ENCODE results near the gene UBE3C. TPM values are rescaled to one million over a fixed set of nuclear protein-coding genes. Genes with fewer than 3 reads are reported as not detected.

Gene UBE3C
- total RNA-seq, 1 experiment from 2014 or later, result 84.8 TPM

- H3K36me3 ChIP-seq (ENCODE audit: insufficient read depth, low read length), result peaks cover 57% of the 10 kb centered on the region
Measured at GRCh38 chr7:157165987-157166386, 27.3 kb downstream of the UBE3C start.

GRCh38 chr7:157168571-157168970 is 29.8 kb downstream of the UBE3C start:
- Histone ChIP-seq H3K9me3 (ENCODE audit: low read length) (peaks cover 3% of the 10 kb centered on the region; the same call in 1 of the 2 replicates), H3K4me1 (ENCODE audit: low read length) (no peaks in the 10 kb centered on the region), H3K4me2 (ENCODE audit: low read depth, low read length, poor library complexity, severe bottlenecking) (no peak overlapping the region), H3K27me3 (ENCODE audit: low read length) (no peaks in the 10 kb centered on the region), H4K20me1 (ENCODE audit: insufficient read depth, low read depth, low read length) (peaks cover 7% of the 10 kb centered on the region; the same call in 1 of the 2 replicates), H3K36me3 (ENCODE audit: insufficient read depth, low read length) (peaks cover 61% of the 10 kb centered on the region), H2AFZ (ENCODE audit: low read length) (no peak overlapping the region), H3K9me2 (replicated peaks; ENCODE audit: insufficient read depth, low read length) (no peaks in the 10 kb centered on the region), H3K9ac (ENCODE audit: low read length) (no peak overlapping the region), H3K79me2 (ENCODE audit: low read length) (peaks cover 80% of the 10 kb centered on the region), H3K4me3 (ENCODE audit: low read length) (no peak overlapping the region), H3K27ac (ENCODE audit: low read length) (no peak overlapping the region)
- no peak for DNase-seq

More at GRCh38 chr7:157165987-157166386, 27.3 kb downstream of the UBE3C start:
- no peak for DNase-seq
- Histone ChIP-seq H3K9me2 (replicated peaks; ENCODE audit: insufficient read depth, low read length) (no peaks in the 10 kb centered on the region), H4K20me1 (ENCODE audit: insufficient read depth, low read depth, low read length) (peaks cover 7% of the 10 kb centered on the region; the same call in 1 of the 2 replicates), H3K4me2 (ENCODE audit: low read depth, low read length, poor library complexity, severe bottlenecking) (no peak overlapping the region), H2AFZ (ENCODE audit: low read length) (no peak overlapping the region), H3K27ac (ENCODE audit: low read length) (no peak overlapping the region), H3K9me3 (ENCODE audit: low read length) (peaks cover 3% of the 10 kb centered on the region; the same call in 1 of the 2 replicates), H3K4me1 (ENCODE audit: low read length) (no peaks in the 10 kb centered on the region), H3K4me3 (ENCODE audit: low read length) (no peak overlapping the region), H3K79me2 (ENCODE audit: low read length) (peaks cover 87% of the 10 kb centered on the region), H3K9ac (ENCODE audit: low read length) (no peak overlapping the region), H3K27me3 (ENCODE audit: low read length) (no peaks in the 10 kb centered on the region)

- H3K4me2 ChIP-seq (ENCODE audit: low read depth, low read length, poor library complexity, severe bottlenecking), result no peak overlapping the region
Measured at GRCh38 chr7:157176771-157177170, 38.0 kb downstream of the UBE3C start.

GRCh38 chr7:157177333-157177982 is 38.7 kb downstream of the UBE3C start:
- DNase-seq, result no peak
- Histone ChIP-seq H3K4me2 (ENCODE audit: low read depth, low read length, poor library complexity, severe bottlenecking) (no peak overlapping the region), H3K4me3 (ENCODE audit: low read length) (no peak overlapping the region), H3K27me3 (ENCODE audit: low read length) (no peaks in the 10 kb centered on the region), H3K9ac (ENCODE audit: low read length) (no peak overlapping the region), H4K20me1 (ENCODE audit: insufficient read depth, low read depth, low read length) (no peaks in the 10 kb centered on the region; the same call in 1 of the 2 replicates), H3K27ac (ENCODE audit: low read length) (no peak overlapping the region), H3K36me3 (ENCODE audit: insufficient read depth, low read length) (peaks cover 65% of the 10 kb centered on the region; the same call in 1 of the 2 replicates), H3K9me2 (replicated peaks; ENCODE audit: insufficient read depth, low read length) (no peaks in the 10 kb centered on the region), H2AFZ (ENCODE audit: low read length) (no peak overlapping the region), H3K9me3 (ENCODE audit: low read length) (no peaks in the 10 kb centered on the region), H3K4me1 (ENCODE audit: low read length) (peaks cover 4% of the 10 kb centered on the region; the same call in 1 of the 2 replicates), H3K79me2 (ENCODE audit: low read length) (peaks cover 50% of the 10 kb centered on the region)

More at GRCh38 chr7:157176771-157177170, 38.0 kb downstream of the UBE3C start:
- Histone ChIP-seq H4K20me1 (ENCODE audit: insufficient read depth, low read depth, low read length) (no peaks in the 10 kb centered on the region; the same call in 1 of the 2 replicates), H3K4me3 (ENCODE audit: low read length) (no peak overlapping the region), H2AFZ (ENCODE audit: low read length) (no peak overlapping the region), H3K4me1 (ENCODE audit: low read length) (peaks cover 4% of the 10 kb centered on the region; the same call in 1 of the 2 replicates), H3K36me3 (ENCODE audit: insufficient read depth, low read length) (peaks cover 63% of the 10 kb centered on the region; the same call in 1 of the 2 replicates), H3K79me2 (ENCODE audit: low read length) (peaks cover 50% of the 10 kb centered on the region), H3K27me3 (ENCODE audit: low read length) (no peaks in the 10 kb centered on the region), H3K9me2 (replicated peaks; ENCODE audit: insufficient read depth, low read length) (no peaks in the 10 kb centered on the region), H3K9me3 (ENCODE audit: low read length) (no peaks in the 10 kb centered on the region), H3K27ac (ENCODE audit: low read length) (no peak overlapping the region), H3K9ac (ENCODE audit: low read length) (no peak overlapping the region)
- DNase-seq, result no peak

GRCh38 chr7:157177983-157178381 is 39.3 kb downstream of the UBE3C start:
- Histone ChIP-seq H3K27me3 (ENCODE audit: low read length) (no peaks in the 10 kb centered on the region), H3K36me3 (ENCODE audit: insufficient read depth, low read length) (peaks cover 62% of the 10 kb centered on the region; the same call in 1 of the 2 replicates), H4K20me1 (ENCODE audit: insufficient read depth, low read depth, low read length) (no peaks in the 10 kb centered on the region; the same call in 1 of the 2 replicates), H3K9me3 (ENCODE audit: low read length) (no peaks in the 10 kb centered on the region), H3K9ac (ENCODE audit: low read length) (no peak overlapping the region), H3K4me2 (ENCODE audit: low read depth, low read length, poor library complexity, severe bottlenecking) (no peak overlapping the region), H3K9me2 (replicated peaks; ENCODE audit: insufficient read depth, low read length) (no peaks in the 10 kb centered on the region), H3K4me1 (ENCODE audit: low read length) (peaks cover 4% of the 10 kb centered on the region; the same call in 1 of the 2 replicates), H2AFZ (ENCODE audit: low read length) (no peak overlapping the region), H3K79me2 (ENCODE audit: low read length) (peaks cover 45% of the 10 kb centered on the region), H3K4me3 (ENCODE audit: low read length) (no peak overlapping the region), H3K27ac (ENCODE audit: low read length) (no peak overlapping the region)
- no peak for DNase-seq

- Histone ChIP-seq H3K27me3 (ENCODE audit: low read length) (no peaks in the 10 kb centered on the region), H3K4me3 (ENCODE audit: low read length) (no peak overlapping the region), H3K4me1 (ENCODE audit: low read length) (no peaks in the 10 kb centered on the region), H3K9ac (ENCODE audit: low read length) (no peak overlapping the region), H3K79me2 (ENCODE audit: low read length) (peaks cover 27% of the 10 kb centered on the region), H2AFZ (ENCODE audit: low read length) (no peak overlapping the region), H4K20me1 (ENCODE audit: insufficient read depth, low read depth, low read length) (no peaks in the 10 kb centered on the region), H3K9me3 (ENCODE audit: low read length) (no peaks in the 10 kb centered on the region), H3K9me2 (replicated peaks; ENCODE audit: insufficient read depth, low read length) (no peaks in the 10 kb centered on the region), H3K4me2 (ENCODE audit: low read depth, low read length, poor library complexity, severe bottlenecking) (no peak overlapping the region), H3K36me3 (ENCODE audit: insufficient read depth, low read length) (peaks cover 61% of the 10 kb centered on the region; the same call in 1 of the 2 replicates), H3K27ac (ENCODE audit: low read length) (no peak overlapping the region)
- DNase-seq, result no peak
Measured at GRCh38 chr7:157183832-157184231, 45.1 kb downstream of the UBE3C start.

- Histone ChIP-seq H3K4me3 (ENCODE audit: low read length) (no peak overlapping the region), H3K27me3 (ENCODE audit: low read length) (no peaks in the 10 kb centered on the region), H4K20me1 (ENCODE audit: insufficient read depth, low read depth, low read length) (no peaks in the 10 kb centered on the region), H3K9ac (ENCODE audit: low read length) (no peak overlapping the region), H3K4me2 (ENCODE audit: low read depth, low read length, poor library complexity, severe bottlenecking) (no peak overlapping the region), H3K36me3 (ENCODE audit: insufficient read depth, low read length) (peaks cover 63% of the 10 kb centered on the region; the same call in 1 of the 2 replicates), H3K4me1 (ENCODE audit: low read length) (no peaks in the 10 kb centered on the region), H3K79me2 (ENCODE audit: low read length) (peaks cover 47% of the 10 kb centered on the region), H3K9me3 (ENCODE audit: low read length) (no peaks in the 10 kb centered on the region), H2AFZ (ENCODE audit: low read length) (no peak overlapping the region), H3K27ac (ENCODE audit: low read length) (no peak overlapping the region), H3K9me2 (replicated peaks; ENCODE audit: insufficient read depth, low read length) (no peaks in the 10 kb centered on the region)
- no peak for DNase-seq
Measured at GRCh38 chr7:157188091-157188665, 49.5 kb downstream of the UBE3C start.

GRCh38 chr7:157189405-157189804 is 50.7 kb downstream of the UBE3C start:
- H3K36me3 ChIP-seq (ENCODE audit: insufficient read depth, low read length), result peaks cover 61% of the 10 kb centered on the region; the same call in 1 of the 2 replicates

More at GRCh38 chr7:157189405-157189804, 50.7 kb downstream of the UBE3C start:
- Histone ChIP-seq H3K27ac (ENCODE audit: low read length) (no peak overlapping the region), H3K27me3 (ENCODE audit: low read length) (no peaks in the 10 kb centered on the region), H3K4me3 (ENCODE audit: low read length) (no peak overlapping the region), H3K9me2 (replicated peaks; ENCODE audit: insufficient read depth, low read length) (no peaks in the 10 kb centered on the region), H3K9ac (ENCODE audit: low read length) (no peak overlapping the region), H2AFZ (ENCODE audit: low read length) (no peak overlapping the region), H3K9me3 (ENCODE audit: low read length) (no peaks in the 10 kb centered on the region), H4K20me1 (ENCODE audit: insufficient read depth, low read depth, low read length) (0 out of 2 replicates have a peak, but pooled peaks cover 3% of the 10 kb centered on the region), H3K4me1 (ENCODE audit: low read length) (no peaks in the 10 kb centered on the region), H3K4me2 (ENCODE audit: low read depth, low read length, poor library complexity, severe bottlenecking) (no peak overlapping the region), H3K79me2 (ENCODE audit: low read length) (peaks cover 59% of the 10 kb centered on the region)
- no peak for DNase-seq

Data from Karpas-422 (cell line).